Measurements from ENCODE around the gene ACO1. TPM values are rescaled to one million over a fixed set of nuclear protein-coding genes. Genes with fewer than 3 reads are reported as not detected.

ACO1 gene
- total RNA-seq (42.1 and 42.9 TPM in 2 replicates), polyA plus RNA-seq (51.5 and 56.8 TPM in 2 replicates)

- H3K4me1 ChIP-seq (ENCODE audit: low read depth), result peaks cover 5% of the 10 kb centered on the region
- H3K36me3 ChIP-seq, result no peaks in the 10 kb centered on the region
- H3K27ac ChIP-seq, result peak within 1 kb of the TSS; percentile 85
- peak within 1 kb of the TSS; percentile 76 for H3K4me3 ChIP-seq
- no peaks in the 10 kb centered on the region for H3K9me3 ChIP-seq (ENCODE audit: low read depth)
- TF ChIP-seq CTCF (IDR thresholded peaks at IDR 0.05; ENCODE audit: low read depth, low read length), result no peak
- peaks cover 39% of the 10 kb centered on the region for H3K27me3 ChIP-seq
- peak; percentile 93 to 95 for DNase-seq (ENCODE audit: low read depth in 1 of 2, low spot score in 1 of 2)
These were observed at the start of gene ACO1 for GRCh38 chr9:32384364-32385151. Gene ACO1, plus strand, starts transcription at chr9:32384643. Its CDS starts 20,864 bp downstream, at chr9:32405507.

- no peaks in the 10 kb centered on the region for H3K9me3 ChIP-seq (ENCODE audit: low read depth)
- H3K27me3 ChIP-seq, result no peaks in the 10 kb centered on the region
- DNase-seq (ENCODE audit: low read depth in 1 of 2, low spot score in 1 of 2), result no peak
- no peaks in the 10 kb centered on the region for H3K36me3 ChIP-seq
- TF ChIP-seq CTCF (IDR thresholded peaks at IDR 0.05; ENCODE audit: low read depth, low read length), result no peak
- no peaks in the 10 kb centered on the region for H3K4me1 ChIP-seq (ENCODE audit: low read depth)
- no peak overlapping the region for H3K4me3 ChIP-seq
- no peak overlapping the region for H3K27ac ChIP-seq
These were observed 49.2 kb upstream of the ACO1 start for GRCh38 chr9:32334916-32335895.

GRCh38 chr9:32339424-32339823, 45.0 kb upstream of the ACO1 start:
- no peak for DNase-seq (ENCODE audit: low read depth in 1 of 2, low spot score in 1 of 2)
- no peak overlapping the region for H3K4me3 ChIP-seq
- no peak for TF ChIP-seq CTCF (IDR thresholded peaks at IDR 0.05; ENCODE audit: low read depth, low read length)

GRCh38 chr9:32340361-32340760, 44.1 kb upstream of the ACO1 start:
- Histone ChIP-seq H3K4me3 (no peak overlapping the region), H3K27ac (no peak overlapping the region), H3K27me3 (no peaks in the 10 kb centered on the region), H3K36me3 (no peaks in the 10 kb centered on the region), H3K4me1 (ENCODE audit: low read depth) (no peaks in the 10 kb centered on the region), H3K9me3 (ENCODE audit: low read depth) (no peaks in the 10 kb centered on the region)
- no peak for DNase-seq (ENCODE audit: low read depth in 1 of 2, low spot score in 1 of 2)
- no peak for TF ChIP-seq CTCF (IDR thresholded peaks at IDR 0.05; ENCODE audit: low read depth, low read length)

More at GRCh38 chr9:32339424-32339823, 45.0 kb upstream of the ACO1 start:
- H3K27me3 ChIP-seq, result no peaks in the 10 kb centered on the region
- no peaks in the 10 kb centered on the region for H3K36me3 ChIP-seq
- no peaks in the 10 kb centered on the region for H3K4me1 ChIP-seq (ENCODE audit: low read depth)
- H3K27ac ChIP-seq, result no peak overlapping the region
- H3K9me3 ChIP-seq (ENCODE audit: low read depth), result no peaks in the 10 kb centered on the region

- peak in 1 of 2 donors; percentile 44 for DNase-seq (ENCODE audit: low read depth in 1 of 2, low spot score in 1 of 2)
- Histone ChIP-seq H3K27ac (no peak overlapping the region), H3K4me3 (no peak overlapping the region), H3K36me3 (no peaks in the 10 kb centered on the region), H3K4me1 (ENCODE audit: low read depth) (no peaks in the 10 kb centered on the region), H3K9me3 (ENCODE audit: low read depth) (no peaks in the 10 kb centered on the region), H3K27me3 (no peaks in the 10 kb centered on the region)
- TF ChIP-seq CTCF (IDR thresholded peaks at IDR 0.05; ENCODE audit: low read depth, low read length), result no peak
These were observed 39.8 kb upstream of the ACO1 start for GRCh38 chr9:32344551-32345182.
